ENCODE data around the gene WEE1.
A peak's percentile ranks its signal among the peaks of the same experiment; 100 is the strongest.
"Not testable (repeated sequence)": the region's sequence is repeated elsewhere in the genome, so short reads cannot be mapped to it uniquely, and the experiment has no call there.

The WEE1 gene

DNA sequence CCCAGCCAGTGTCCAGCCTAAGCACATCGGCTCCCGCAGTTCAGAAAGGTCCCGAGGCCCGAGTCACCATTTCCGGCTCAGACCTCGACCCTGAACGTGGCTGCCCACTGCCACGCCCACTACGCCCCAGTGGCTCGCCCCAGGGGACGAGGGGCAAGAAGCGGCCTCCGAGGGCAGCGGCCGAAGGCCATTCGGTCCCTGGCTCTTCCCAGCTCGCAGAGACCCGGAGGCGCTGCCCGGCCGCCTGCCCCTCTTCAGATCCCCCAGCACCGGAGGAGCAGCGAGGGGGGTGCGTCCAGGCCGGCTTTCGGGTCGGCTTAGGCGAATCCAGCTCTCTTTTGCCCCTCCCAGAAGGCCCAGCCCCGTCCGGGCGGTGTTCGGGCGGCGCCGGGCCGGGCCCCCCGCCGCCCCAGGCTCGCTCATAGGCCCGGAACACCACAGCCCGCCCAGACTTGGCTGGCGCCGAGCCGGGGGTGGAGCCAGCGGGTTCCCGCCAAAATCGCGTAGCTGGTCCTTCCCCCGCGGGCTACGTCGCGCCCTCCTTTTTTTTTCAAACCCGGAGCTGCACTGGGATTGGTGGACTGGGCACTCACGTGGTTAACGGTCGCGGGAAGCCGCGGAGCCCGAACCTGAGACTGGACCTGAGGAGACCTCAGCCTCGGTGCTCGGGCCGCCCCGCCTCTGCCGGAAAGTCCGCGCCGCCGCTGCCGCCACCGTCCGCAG lies at the start of gene WEE1:
TSS of gene WEE1 (plus strand) at position 619 of the 723 bp plus-strand sequence. CDS start 264 bp downstream, outside the sequence.
- DNase-seq (ENCODE audit: low read depth) = peak; percentile 96

DNA sequence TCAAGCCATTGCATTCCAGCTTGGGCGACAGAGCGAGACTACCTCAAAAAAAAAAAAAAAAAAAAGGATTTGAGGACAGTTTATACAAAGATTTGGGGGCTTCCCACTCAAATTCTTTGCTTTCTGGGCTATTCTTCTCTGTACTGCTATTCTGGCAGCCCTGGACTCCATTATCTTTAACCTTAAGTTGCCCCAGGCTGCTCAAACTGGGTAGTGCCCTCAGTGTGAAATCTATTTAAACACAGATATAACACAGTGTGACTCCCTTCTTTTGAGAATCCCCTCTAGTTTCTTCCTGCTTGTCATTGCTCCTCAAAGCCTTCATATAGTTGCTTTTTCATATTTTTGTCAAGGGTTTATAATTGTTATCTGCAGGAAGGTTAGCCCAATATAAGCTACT lies 49.5 kb upstream of the WEE1 start:
- DNase-seq (ENCODE audit: low read depth) = no peak

DNA sequence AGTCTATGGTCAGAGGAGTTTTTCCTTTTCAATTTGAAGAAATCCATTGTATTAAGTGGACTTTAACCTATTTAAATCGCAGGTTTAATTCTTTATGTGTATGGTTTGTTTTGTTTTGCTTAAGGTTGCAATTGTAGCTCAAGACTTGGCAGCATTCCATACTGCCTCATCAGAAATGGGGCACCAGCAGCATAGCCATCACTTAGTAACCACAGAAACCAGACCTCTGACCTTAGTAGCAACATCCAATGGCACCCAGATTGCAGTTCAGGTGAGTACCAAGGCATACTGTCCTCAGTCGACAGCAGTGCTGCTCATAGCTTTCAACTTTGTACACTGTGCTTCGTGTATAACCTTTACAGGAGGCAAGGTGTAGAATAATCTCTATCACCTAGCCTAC lies 48.4 kb upstream of the WEE1 start:
- no peak for DNase-seq (ENCODE audit: low read depth)

DNA sequence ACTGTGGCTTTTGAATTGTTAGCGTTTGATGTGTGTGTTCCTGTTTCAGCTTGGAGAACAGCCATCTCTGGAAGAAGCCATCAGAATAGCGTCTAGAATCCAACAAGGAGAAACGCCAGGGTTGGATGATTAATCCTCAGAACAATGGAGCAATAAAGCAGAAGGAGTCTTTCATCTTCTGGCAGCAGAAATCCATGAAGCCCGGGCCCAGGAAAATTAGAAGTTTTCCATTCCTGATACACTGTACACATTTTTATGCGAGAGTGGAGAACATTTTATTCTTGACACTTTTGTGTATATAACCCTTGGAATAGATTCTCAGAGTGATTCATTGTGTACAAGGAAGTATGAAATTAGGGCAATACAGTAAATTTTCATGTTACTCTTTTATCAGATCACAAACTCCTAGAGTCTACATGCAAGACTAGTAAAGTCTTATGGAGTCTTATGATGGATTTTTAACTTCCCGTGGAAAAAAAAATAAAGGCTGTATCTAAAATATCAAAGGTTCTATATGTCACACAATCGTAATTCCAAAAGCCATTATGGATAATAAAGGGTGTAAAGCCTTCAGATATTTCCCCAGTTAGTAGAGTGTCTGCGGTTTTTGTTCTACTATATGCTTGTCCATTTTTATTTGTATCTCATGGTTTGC lies 45.9 kb upstream of the WEE1 start:
- peak; percentile 90 for DNase-seq (ENCODE audit: low read depth)

DNA sequence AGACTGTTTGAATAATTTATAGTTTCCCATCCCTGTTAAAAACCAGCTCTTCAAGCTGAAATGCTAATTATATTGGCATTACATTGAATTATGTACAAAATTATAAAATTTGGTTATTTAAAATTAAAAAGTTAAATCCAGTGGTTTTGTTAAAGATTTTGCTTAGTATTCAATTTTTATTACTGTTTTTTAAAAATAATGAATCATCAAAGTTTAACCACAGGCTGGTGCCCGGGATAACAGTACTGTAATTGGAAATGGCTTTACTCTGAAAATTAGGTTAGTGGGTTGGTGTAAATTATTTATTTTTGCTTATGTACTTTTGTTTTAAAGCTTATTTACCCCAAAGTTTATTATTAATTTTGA lies 45.4 kb upstream of the WEE1 start:
- DNase-seq (ENCODE audit: low read depth) = no peak

DNA sequence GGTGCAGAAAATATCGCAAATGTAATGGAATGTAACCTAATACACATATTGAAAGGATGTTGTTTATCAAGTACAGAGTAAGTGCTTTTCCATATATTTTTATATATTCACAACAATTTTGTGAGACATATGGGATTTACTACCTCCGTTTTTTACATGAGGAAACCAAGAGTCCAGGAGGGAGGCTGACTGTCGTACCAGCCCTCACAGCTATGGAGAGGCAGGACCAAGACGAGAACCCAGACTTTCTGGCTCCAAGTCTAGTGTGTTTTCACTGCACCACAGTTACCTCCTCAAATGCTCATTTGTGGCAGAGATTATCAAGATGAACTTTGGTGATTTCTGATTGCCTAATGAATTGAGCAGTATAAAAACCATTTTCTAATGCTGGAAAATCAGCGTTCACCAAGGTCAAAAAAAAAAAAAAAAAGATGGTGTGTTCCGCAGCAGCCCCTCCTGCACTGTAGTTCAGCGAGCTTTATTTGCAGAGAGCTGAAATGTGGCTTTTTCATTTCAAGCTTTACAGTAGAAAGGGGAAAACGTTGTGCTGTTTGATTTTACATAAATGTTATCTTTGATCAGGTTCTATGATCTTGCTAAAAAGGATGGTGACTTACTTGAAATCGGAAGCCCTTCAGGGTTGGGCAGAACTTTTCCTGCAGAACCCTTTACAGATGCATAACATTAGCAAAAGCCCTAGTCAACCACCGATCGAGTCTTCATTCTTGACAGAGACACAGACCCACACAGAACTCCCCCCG lies 44.7 kb upstream of the WEE1 start:
- no peak for DNase-seq (ENCODE audit: low read depth)

DNA sequence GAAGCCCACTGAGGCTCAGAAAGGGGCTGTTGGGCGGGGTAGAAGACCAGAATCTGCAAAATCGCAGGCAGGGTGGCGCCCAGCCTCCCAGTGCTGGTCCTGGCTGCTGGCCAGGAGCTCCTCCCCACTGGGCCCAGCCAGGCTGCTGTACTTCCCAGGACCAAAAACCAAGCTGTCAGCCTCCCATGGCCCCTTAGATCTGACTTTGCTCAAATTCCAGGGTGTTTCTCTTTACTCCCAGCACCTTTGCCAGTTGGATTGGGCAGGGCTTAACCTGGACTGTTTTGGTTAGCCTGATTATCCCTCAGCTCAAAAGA lies 44.2 kb upstream of the WEE1 start:
- DNase-seq (ENCODE audit: low read depth) = no peak

DNA sequence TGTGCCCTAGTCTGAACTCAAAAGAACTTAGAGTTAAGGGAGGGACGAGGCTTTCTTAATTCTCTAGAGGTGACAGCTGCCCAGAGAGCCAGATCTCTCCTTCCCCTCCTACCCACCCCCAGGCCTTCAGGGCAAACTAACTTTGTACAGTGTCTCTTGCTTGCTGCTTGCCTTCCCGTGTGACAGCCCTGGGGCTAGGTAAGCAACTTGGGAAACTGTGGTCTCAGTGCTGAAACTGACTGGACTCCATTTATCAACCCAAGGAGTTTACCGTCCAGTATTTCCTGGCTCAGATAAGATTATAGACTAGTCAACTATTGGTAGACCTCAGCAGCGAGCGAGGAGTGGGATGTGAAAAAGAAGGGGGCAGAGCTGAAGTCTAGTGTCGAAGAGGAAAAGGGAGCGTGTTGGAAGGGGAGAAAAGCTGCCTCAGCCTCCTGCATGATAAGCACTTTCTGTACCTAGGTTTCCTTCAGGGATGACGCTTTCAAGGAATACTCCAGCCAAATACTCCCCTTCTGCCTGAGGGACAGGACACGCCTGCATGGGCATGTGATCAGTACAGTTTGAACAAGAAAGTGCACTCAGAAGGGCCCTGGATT lies 43.3 kb upstream of the WEE1 start:
- no peak for DNase-seq (ENCODE audit: low read depth)

DNA sequence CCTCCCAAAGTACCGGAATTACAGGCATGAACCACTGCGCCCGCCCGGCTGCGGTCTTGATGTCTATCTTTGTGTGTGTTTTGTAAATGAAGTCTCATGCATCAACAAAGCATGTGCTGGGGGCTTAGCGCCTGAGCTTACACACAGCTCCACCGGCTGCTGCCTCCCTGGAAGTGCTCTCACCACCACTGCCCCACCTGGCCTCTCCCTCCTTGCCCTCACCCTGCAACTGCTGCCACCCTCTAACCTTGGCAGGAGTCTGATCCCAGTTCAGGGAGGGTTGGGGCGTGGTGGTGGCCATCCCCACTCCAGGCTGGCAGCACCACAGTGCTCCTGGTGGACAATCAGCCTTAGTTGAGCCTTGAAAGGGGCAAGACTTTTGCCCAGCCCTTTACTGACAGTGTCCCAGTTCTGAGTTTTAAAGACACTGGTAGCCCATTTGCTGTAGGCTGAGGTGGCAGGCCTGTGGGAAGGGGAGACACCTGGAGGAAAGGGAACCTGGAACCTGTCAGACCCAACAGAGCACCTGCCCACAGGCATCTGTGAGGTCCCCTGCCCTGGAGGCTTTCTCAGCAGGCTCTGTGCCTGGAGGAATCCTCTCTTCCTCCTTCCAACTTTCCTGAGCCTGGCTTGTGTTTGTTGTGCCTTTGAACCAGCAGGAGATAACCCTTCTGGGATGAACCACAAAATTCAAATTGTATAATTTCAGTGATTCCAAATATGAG lies 42.4 kb upstream of the WEE1 start:
- no peak for DNase-seq (ENCODE audit: low read depth)

DNA sequence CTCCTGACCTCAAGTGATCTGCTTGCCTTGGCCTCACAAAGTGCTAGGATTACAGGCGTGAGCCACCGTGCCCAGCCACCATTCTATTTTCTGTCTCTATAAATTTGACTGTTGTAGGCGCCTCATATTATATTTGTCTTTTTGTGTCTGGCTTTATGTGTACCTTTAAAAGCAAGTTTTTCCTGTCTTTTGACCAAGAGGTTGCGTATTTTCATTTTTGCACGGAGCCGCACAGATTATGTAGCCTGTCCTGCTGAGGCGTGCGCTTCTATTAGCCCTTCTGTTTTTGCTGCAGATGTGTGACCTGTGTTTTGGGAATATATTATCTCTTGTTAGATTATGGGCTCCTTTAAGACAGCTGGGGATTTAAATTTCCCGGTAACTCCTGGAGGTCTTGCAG lies 40.4 kb upstream of the WEE1 start:
- no peak for DNase-seq (ENCODE audit: low read depth)

DNA sequence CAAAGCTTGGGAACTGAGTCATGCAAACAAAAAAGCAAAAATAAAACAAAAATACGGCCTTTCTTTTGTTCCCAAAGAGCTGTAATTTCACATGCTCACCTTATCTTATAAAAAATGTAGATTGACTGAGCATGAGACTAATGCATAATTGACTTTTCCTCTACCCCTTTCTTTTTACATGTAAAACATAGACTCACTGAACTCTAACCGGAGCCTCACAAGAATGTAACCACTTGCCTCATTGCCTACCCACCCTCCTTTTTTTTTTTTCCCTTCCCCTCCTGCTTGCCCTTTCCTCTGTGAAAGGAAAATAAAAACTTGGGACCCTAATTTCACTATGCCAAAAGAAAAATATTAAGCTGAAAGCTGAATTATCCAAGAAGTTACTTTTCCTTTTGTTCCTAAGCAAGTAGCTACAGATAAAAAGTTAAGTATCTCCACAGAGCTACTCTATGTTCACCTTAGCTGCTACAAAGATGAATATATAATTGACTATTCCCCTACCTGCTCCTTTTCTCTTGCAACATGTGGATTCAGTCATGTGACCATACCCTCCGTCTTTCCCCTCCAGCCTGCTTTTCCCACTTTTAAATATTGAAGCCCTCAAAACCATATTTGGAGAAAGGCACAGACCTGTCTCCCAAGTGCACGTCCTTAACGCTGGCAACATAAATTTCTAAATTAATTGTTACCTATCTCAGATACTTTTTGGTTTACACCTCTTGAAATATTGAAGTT lies 39.6 kb upstream of the WEE1 start:
- DNase-seq (ENCODE audit: low read depth) = no peak

DNA sequence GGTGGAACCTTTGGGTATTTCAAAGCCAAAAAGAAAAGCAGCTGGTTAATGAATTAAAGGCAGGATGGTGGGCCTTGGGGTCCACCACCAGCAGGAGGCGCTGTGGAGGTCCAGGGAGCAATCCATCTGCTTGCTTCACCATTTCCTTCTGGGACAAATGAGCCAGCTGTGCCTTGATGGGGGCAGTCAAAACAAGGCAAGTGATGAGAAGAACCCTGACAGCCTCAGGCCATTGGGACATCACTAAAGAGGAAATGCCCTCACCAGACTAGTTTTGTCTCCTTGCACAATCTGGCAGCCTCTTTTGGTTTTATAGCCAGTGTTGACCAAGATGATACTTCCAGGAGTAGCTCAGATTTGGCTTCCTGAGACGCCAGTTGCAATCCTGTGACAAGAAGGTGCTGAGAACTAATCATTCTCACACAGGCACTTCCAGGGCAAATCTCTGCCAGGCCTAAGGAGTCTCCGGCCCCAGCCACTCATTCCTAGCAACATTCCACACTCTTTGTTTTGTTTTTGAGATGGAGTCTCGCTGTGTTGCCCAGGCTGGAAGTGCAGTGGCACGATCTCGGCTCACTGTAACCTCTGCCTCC lies 38.2 kb upstream of the WEE1 start:
- DNase-seq (ENCODE audit: low read depth) = peak; percentile 34

DNA sequence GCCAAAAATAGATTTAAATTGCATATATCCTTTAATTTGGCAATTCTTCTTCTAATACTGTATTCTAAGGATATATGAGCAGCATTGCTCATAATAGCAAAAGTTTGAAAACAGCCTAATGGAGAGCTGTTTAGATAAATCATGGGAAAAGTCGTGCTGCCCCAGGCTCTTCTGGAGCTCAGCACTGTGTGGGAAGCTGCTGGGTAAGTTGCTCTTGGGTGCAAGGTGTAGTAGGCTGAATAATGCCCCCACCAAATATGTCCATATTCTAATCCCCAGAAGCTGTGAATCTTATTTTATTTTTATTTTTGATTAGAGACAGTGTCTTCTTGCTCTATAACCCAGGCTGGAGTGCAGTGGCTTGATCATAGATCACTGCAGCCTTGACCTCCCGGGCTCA lies 34.9 kb upstream of the WEE1 start:
- no peak for DNase-seq (ENCODE audit: low read depth)

DNA sequence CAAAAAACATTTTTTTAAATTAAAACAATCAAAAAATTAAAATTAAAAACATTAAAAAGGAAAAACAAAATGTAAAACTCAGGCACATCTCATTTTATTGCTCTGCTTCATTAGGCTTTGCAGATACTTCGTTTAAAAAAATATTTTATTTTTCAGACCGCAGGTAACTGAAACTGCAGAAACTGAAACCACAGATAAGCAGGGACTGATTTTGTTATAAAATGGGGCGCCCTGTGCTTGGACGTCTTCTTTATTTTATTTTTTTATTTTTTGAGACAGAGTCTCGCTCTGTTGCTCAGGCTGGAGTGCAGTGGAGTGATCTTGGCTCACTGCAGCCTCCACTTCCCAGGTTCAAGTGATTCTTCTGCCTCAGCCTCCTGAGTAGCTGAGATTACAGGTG lies 24.3 kb upstream of the WEE1 start:
- not testable (repeated sequence) for DNase-seq (ENCODE audit: low read depth)

DNA sequence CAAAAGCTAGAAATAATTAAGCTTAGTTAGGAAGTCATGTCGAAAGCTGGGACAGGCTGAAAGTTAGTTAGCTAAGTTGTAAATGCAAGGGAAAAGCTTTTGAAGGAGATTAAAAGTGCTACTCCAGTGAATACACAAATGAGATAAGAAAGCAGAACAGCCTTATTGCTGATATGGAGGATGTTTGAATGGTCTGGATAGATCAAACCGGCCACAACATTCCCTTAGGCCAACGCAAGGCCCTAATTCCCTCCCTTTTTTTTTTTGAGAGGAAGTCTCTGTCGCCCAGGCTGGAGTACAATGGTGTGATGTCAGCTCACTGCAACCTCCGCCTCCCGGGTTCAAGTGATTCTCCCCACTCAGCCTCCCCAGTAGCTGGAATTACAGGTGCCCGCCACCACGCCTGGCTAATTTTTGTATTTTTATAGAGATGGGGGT lies 23.3 kb upstream of the WEE1 start:
- no peak for DNase-seq (ENCODE audit: low read depth)

DNA sequence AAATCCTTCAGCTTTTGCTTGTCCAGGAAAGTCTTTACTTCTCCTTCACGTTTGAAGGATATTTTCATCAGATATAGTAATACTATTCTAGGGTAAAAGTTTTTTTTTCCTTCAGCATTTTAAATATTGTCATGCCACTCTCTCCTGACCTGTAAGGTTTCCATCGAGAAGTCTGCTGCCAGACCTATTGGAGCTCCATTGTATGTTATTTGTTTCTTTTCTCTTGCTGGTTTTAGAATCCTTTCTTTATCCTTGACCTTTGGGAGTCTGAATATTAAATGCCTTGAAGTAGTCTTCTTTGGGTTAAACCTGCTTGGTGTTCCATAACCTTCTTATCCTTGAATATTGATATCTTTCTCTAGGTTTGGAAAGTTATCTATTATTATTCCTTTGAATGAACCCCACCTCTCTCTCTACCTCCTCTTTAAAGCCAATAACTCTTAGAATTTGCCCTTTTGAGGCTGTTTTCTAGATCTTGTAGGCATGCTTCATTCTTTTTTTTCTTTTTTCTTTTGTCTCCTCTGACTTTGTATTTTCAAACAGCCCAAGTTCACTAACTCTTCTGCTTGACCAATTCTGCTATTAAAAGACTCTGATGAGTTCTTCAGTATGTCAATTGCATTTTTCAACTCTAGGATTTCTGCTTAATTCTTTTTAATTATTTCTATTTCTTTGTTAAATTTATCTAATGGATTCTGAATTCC lies 12.0 kb upstream of the WEE1 start:
- DNase-seq (ENCODE audit: low read depth) = no peak

DNA sequence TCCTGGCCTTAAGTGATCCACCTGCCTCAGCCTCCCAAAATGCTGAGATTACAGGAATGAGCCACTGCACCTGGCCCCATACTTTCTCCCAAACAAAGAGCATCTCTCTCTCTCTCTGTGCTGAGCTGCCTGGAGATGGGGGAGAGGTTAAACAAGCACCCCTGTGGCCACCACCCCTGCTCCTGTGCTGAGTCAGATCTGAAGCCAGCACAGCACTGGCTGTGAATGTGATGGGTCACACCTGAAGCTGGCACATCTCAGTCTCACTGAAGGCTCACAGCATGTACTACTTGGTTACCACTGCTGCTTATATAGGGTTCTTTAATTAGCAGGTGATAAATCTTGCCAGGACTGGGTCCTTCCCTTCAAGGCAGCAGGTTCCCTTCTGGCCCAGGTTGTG lies 10.8 kb upstream of the WEE1 start:
- no peak for DNase-seq (ENCODE audit: low read depth)

DNA sequence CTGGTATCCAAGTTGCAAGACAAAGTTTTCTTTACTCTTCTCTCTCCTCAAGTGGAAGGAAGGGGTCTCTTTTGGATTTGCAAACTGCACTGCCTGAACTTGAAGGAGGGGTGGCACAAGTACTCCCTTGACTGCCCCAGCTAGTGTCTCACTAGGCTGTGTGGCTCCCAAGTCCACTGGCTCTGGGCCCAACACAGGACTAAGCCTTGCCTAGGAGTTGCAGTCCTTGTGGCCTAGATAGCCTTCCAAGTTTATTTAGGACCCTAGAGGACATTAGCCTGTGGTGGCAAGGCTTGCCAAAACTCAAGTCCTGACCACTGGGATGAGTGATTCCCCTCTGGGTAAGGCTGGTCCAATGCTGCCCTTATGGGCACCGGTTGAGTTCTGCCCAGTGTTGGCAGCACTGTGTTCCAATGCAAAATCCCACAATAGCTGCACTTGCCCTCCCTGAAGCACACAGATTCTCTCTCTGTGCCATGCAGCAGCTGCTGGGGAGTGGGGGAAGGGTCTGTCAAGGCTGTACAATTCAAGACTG lies 10.2 kb upstream of the WEE1 start:
- no peak for DNase-seq (ENCODE audit: low read depth)

DNA sequence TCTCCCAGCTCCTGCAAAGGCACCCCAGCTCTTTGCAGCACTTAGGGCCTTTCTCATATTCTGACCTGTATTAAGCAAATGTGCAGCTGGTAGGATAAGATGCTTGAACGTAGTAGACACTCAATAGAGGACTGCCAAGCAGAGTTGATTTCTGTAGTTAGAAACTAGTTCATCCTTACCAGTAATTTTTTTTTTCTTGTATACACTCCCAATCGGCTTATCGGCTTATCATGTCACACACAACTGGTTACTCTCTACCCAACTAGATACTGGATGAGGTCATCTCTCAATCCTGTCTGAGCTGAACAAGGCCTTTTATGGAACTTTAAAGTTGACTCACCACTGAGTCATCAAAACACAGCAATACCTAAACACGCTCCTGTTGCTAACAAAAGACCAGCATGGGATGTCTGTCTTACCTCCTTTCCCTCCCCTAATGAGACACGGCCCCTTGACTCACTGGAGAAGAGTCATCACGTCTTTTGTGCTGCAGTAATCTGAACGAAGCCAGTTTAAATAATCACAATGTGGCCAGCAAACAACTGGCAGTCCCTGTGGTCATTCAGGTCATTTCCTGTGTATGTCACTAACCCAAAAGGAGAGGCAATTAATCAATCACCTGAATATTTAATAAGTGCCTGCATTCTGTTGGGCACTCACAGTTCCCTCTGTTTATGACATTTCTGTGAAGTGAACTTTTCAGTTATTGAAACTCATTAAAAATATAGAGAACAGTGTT lies 7.5 kb upstream of the WEE1 start:
- DNase-seq (ENCODE audit: low read depth) = peak; percentile 100

Data from stromal cell of bone marrow (primary cell).